ENCODE results near the gene TLR2.

TLR2 gene

DNA sequence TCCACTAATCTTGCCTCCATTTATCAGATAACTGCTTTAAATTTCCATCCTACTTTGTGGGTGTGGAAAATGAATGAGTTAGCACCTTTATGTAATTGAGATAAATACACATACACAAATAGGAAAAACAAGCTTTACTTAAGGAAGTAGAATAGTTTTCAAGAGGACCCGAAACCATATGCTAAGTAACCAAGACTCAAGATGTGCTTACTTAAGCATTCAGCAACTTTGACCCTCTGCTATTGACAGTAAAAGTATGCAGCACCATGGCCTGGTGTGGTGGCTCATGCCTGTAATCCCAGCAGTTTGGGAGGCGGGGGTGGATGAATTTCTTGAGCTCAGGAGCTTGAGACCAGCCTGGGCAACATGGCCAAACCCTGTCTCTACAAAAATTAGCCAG is 45.8 kb downstream of the TLR2 start:
- no peak for DNase-seq (ENCODE audit: low read depth, low spot score)

DNA sequence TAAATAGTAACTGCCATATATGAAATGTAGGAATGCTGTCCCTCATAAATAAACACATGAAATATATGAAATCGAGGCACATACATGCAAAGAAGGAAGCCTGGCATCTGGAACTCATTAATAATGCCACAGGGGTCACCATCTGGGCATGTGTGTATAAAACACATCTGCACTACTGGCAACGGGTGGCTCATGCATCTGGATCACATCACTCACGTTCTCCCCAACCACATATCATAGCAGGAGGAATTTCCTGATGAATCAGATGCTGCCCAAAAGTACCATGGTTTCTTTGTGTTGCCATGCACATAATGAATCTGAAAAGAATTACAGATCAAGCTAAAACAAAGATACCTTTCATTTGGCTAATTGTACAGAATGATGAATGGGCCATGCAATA is 47.2 kb downstream of the TLR2 start:
- peak; percentile 50 for DNase-seq (ENCODE audit: low read depth, low spot score)

DNA sequence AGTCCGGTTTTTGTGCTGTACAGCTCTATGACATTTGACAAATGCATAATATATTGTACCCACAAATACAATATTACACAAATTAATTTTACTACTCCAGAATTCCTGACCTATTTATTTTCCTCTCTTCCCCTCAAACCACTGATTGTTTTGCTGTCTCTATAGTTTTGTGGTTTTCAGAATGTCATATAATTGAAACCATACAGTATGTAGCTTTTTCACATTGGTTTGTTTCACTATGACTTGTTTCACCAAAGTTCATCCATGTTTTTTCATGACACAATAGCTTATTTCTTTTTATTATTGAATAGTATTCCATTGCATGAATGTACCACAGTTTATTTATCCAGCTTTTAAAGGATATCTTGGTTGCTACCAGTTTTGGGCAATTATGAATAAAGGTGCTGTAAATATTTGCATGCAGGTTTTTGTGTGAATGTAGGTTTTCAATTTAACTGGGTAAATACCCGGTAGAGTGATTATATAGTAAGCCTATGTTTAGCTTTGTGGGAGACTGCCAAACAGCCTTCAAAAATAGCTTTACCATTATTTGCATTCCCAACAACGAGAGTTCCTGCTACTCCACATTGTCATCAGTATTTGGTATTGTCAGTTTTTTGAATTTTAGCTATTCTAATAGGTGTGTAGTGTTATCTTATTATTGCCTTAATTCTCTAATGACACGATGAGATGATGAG is 49.8 kb downstream of the TLR2 start:
- DNase-seq (ENCODE audit: low read depth, low spot score) = no peak

DNA sequence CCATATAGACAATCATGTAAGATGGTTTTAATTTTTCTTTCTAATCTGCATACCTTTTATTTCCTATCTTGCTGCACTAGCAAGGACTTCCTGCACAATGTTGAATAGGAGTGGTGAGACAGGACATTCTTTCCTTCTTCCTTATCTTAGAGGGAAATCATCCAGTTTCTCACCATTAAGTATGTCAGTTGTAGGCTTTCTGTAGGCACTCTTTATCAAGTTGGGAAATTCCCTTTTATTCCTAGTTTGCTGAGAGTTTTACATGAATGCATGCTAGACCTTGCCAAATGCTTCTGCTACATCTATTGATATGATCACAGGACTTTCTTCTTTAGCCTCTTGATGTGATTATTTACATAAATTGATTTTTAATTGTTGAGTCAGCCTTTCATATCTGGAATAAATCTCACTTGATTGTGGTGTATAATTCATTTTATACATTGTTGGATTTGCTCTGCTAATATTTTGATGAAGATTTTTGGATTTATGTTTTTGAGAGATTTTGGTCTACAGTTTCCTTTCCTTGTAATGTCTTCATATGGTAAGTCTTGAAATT is 51.9 kb downstream of the TLR2 start:
- DNase-seq (ENCODE audit: low read depth, low spot score) = no peak

DNA sequence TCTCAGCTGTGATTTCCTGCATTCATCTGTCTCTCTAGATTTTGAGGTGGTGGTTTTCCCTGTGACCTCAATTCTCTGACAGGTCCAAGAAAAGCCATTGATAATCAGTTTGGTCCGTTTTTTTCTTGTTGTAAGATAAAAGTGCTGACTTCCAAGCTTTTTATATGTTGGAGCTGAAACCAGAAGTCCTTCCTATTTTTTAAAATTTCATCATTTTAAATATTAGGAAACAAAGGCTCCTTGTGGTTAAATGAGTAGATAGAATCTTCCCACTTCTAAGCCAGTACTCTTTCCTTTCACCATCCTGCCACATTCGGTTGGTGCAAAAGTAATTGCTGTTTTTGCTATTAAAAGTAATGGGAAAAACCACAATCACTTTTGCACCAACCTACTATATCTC is 57.5 kb downstream of the TLR2 start:
- no peak for DNase-seq (ENCODE audit: low read depth, low spot score)

DNA sequence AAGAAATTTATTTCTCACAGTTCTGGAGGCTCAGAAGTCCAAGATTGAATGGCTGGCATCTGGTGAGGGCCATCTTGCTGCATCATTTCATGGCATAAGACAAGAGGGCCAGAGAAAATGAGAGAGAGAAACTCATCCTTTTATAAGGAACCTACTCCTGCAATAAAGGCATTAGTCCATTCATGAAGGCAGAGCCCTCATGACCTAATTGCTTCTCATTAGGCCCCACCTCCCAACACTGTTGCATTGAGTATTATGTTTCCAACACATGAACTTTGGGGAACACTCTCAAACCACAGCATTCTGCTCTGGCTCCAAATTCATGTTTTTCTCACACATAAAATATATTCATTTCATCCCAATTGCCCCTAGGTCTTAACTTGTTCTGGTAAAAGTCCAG is 61.6 kb downstream of the TLR2 start:
- DNase-seq (ENCODE audit: low read depth, low spot score) = no peak

DNA sequence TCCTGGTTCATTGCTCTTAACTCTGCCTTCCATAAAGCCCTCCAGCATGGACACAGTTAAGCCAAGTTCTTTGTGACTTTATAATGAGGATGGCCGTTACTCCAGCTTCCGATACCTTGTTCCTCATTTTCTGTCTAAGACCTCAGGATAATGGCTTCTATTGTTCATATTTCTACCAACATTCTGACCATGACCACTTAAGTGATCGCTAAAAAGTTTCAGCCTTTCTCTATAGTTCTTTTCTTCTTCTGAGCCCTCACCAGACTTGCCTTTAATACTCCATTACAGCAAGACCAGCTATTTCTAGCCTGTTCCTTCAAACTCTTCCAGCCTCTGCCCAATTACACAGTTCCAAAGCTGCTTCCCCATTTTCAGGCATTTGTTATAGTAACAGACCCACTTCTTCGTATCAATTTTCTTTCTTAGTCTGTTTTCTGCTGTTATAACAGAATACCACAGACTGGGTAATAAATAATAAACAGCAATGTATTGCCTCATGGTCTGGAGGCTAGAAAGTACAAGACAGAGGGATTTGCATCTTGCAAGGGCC is 63.4 kb downstream of the TLR2 start:
- no peak for DNase-seq (ENCODE audit: low read depth, low spot score)

DNA sequence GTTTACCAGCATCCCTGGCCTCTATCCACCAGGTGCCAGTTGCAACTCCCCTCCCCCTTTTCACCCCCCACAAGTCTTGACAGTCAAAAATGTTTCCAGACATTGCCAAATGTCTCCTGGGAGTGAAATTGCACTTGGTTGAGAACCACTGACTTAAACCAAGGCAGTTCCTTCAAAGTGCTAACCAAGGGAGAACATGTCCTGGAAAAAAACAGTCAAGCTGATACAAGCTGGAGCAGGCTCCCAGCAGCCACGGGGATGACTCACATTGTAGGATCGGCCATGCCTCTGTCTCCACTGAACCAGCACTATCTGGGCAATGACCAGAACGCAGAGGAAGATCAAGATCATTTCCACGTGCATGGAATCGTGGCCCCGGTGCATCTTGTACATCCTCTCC is 64.3 kb downstream of the TLR2 start:
- DNase-seq (ENCODE audit: low read depth, low spot score) = peak; percentile 24

DNA sequence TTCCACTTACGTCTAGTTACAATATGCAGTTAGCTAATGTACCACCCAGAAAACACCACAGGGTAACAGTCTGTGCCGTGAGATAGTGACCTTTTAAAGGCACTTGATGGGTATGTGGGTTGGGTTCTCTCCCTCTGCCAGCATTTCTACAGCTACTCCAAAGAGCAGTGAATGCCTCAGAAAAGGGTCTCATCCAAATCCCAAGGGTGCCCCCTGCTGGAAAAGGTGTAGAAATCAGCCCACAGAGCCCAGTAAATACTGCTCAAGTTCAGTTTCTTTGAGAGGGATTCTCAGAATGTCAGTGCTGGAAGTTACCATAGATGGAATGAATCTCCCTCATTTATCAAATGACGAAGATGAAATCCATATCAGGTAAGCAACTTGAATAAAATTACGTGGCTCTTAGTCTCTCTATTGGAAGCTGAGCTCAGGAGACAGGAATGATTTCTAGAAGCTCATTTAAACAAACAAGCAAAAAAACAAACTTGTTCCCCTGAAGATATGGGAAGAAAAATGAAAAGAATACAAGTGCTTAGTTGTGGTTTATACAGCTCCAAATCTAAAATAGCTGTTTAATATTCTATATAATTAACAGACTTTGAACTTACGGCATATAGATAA is 66.2 kb downstream of the TLR2 start:
- DNase-seq (ENCODE audit: low read depth, low spot score) = peak; percentile 72

DNA sequence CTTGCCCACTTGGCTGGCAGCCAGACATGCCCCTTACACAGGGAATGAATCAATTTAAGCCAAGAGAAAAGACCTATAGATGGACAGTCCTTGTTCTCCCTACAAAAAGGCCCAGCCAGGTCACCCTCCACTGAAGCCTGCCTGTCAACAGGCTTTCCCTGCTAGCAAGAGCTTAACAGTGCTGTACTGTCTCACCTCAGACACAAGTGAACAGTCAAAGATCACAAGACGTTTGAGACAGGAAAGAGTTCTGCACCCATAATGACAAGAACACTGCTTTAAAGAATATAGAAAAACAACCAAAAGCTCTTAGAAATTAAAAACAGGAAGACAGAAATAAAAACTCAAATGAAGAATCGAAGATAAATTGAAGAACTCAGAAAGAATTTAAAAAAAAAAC is 71.1 kb downstream of the TLR2 start:
- no peak for DNase-seq (ENCODE audit: low read depth, low spot score)

Data from smooth muscle cell of the brain vasculature (primary cell).